MG63 (cell line): ENCODE results near the gene GAS7. TPM values are rescaled to one million over a fixed set of nuclear protein-coding genes. Genes with fewer than 3 reads are reported as not detected.

Experiments used
- DNase-seq: peaks from one replicate; pipeline ENCODE4 v3.0.0-alpha.2; 2020
- H3K27me3 ChIP-seq: fragments of 250-450 bp; sonication (Bioruptor Pico); 2 replicates; pipeline ENCODE4 v1.5.1; 2020; ENCODE audit warnings: mild to moderate bottlenecking, moderate library complexity
- H3K36me3 ChIP-seq: fragments of 250-450 bp; sonication (Bioruptor Pico); 2 replicates; pipeline ENCODE4 v1.5.1; 2020; ENCODE audit warnings: mild to moderate bottlenecking, moderate library complexity
- H3K4me3 ChIP-seq: fragments of 250-450 bp; sonication (Bioruptor Pico); 2 replicates; pipeline ENCODE4 v1.5.1; 2020; ENCODE audit warnings: mild to moderate bottlenecking, moderate library complexity
- H3K9me3 ChIP-seq: fragments of 250-450 bp; sonication (Bioruptor Pico); 2 replicates; pipeline ENCODE4 v1.5.1; 2020; ENCODE audit warnings: mild to moderate bottlenecking, moderate library complexity
- total RNA-seq: library from RNA; depleted of rRNA; stranded (reverse); fragments of >200 nt; shearing (Covaris generic); gene quantifications from 2 replicates; pipeline ENCODE4 v1.2.3, GENCODE V29; 2014; ENCODE audit warnings: low replicate concordance

GAS7 gene
- total RNA-seq, 1 experiment from 2014 or later: 8.7 TPM

- Histone ChIP-seq H3K9me3 (peaks cover 13% of the 10 kb centered on the region), H3K36me3 (no peaks in the 10 kb centered on the region), H3K27me3 (no peaks in the 10 kb centered on the region), H3K4me3 (no peak overlapping the region)
- no peak for DNase-seq
Observed at GRCh38 chr17:10208604-10209193, 10.3 kb upstream of the GAS7 start.

- H3K9me3 ChIP-seq: peaks cover 13% of the 10 kb centered on the region
- H3K27me3 ChIP-seq: no peaks in the 10 kb centered on the region
- H3K4me3 ChIP-seq: no peak overlapping the region
- H3K36me3 ChIP-seq: no peaks in the 10 kb centered on the region
- DNase-seq: no peak
Observed at GRCh38 chr17:10207153-10207552, 8.7 kb upstream of the GAS7 start.

- DNase-seq: no peak
- peaks cover 13% of the 10 kb centered on the region for H3K9me3 ChIP-seq
- no peak overlapping the region for H3K4me3 ChIP-seq
- H3K27me3 ChIP-seq: peaks cover 4% of the 10 kb centered on the region; the same call in 1 of the 2 replicates
- no peaks in the 10 kb centered on the region for H3K36me3 ChIP-seq
Observed at GRCh38 chr17:10205549-10206185, 7.3 kb upstream of the GAS7 start.

- Histone ChIP-seq H3K36me3 (no peaks in the 10 kb centered on the region), H3K27me3 (peaks cover 11% of the 10 kb centered on the region; the same call in 1 of the 2 replicates), H3K9me3 (peaks cover 13% of the 10 kb centered on the region), H3K4me3 (no peak overlapping the region)
- DNase-seq: no peak
Observed at GRCh38 chr17:10201680-10202079, 3.3 kb upstream of the GAS7 start.

GRCh38 chr17:10200645-10201044 is 2.2 kb upstream of the GAS7 start:
- Histone ChIP-seq H3K4me3 (no peak overlapping the region), H3K27me3 (peaks cover 11% of the 10 kb centered on the region; the same call in 1 of the 2 replicates), H3K36me3 (no peaks in the 10 kb centered on the region), H3K9me3 (peaks cover 9% of the 10 kb centered on the region)
- DNase-seq: no peak

- Histone ChIP-seq H3K36me3 (no peaks in the 10 kb centered on the region), H3K4me3 (no peak overlapping the region), H3K27me3 (peaks cover 11% of the 10 kb centered on the region; the same call in 1 of the 2 replicates), H3K9me3 (peaks cover 5% of the 10 kb centered on the region; the same call in 1 of the 2 replicates)
- DNase-seq: no peak
Observed at GRCh38 chr17:10200016-10200415, 1.6 kb upstream of the GAS7 start.

- Histone ChIP-seq H3K9me3 (peaks cover 5% of the 10 kb centered on the region; the same call in 1 of the 2 replicates), H3K36me3 (no peaks in the 10 kb centered on the region), H3K4me3 (peak overlapping the region; percentile 44), H3K27me3 (peaks cover 11% of the 10 kb centered on the region; the same call in 1 of the 2 replicates)
- DNase-seq: no peak
Observed at GRCh38 chr17:10197721-10198508, 491 bp downstream of the GAS7 start.

- DNase-seq: no peak
- no peak overlapping the region for H3K4me3 ChIP-seq
Observed at GRCh38 chr17:10197362-10197720, 1.1 kb downstream of the GAS7 start.

GRCh38 chr17:10196941-10197340 is 1.5 kb downstream of the GAS7 start:
- DNase-seq: no peak
- H3K9me3 ChIP-seq: peaks cover 5% of the 10 kb centered on the region; the same call in 1 of the 2 replicates
- no peaks in the 10 kb centered on the region for H3K36me3 ChIP-seq
- peaks cover 11% of the 10 kb centered on the region; the same call in 1 of the 2 replicates for H3K27me3 ChIP-seq
- no peak overlapping the region for H3K4me3 ChIP-seq

More at GRCh38 chr17:10197362-10197720, 1.1 kb downstream of the GAS7 start:
- Histone ChIP-seq H3K36me3 (no peaks in the 10 kb centered on the region), H3K9me3 (peaks cover 5% of the 10 kb centered on the region; the same call in 1 of the 2 replicates), H3K27me3 (peaks cover 11% of the 10 kb centered on the region; the same call in 1 of the 2 replicates)

- H3K27me3 ChIP-seq: peaks cover 8% of the 10 kb centered on the region; the same call in 1 of the 2 replicates
- DNase-seq: no peak
- no peak overlapping the region for H3K4me3 ChIP-seq
- no peaks in the 10 kb centered on the region for H3K36me3 ChIP-seq
- peaks cover 5% of the 10 kb centered on the region; the same call in 1 of the 2 replicates for H3K9me3 ChIP-seq
Observed at GRCh38 chr17:10196384-10196895, 2.0 kb downstream of the GAS7 start.

GRCh38 chr17:10195090-10195805 is 3.2 kb downstream of the GAS7 start:
- no peak for DNase-seq
- Histone ChIP-seq H3K4me3 (no peak overlapping the region), H3K9me3 (peaks cover 5% of the 10 kb centered on the region; the same call in 1 of the 2 replicates), H3K27me3 (peaks cover 7% of the 10 kb centered on the region; the same call in 1 of the 2 replicates), H3K36me3 (no peaks in the 10 kb centered on the region)

GRCh38 chr17:10193632-10194031 is 4.8 kb downstream of the GAS7 start:
- H3K9me3 ChIP-seq: peaks cover 5% of the 10 kb centered on the region; the same call in 1 of the 2 replicates
- DNase-seq: no peak
- peaks cover 5% of the 10 kb centered on the region; the same call in 1 of the 2 replicates for H3K27me3 ChIP-seq
- no peaks in the 10 kb centered on the region for H3K36me3 ChIP-seq
- H3K4me3 ChIP-seq: no peak overlapping the region

GRCh38 chr17:10192972-10193371 is 5.4 kb downstream of the GAS7 start:
- H3K4me3 ChIP-seq: no peak overlapping the region
- H3K9me3 ChIP-seq: peaks cover 5% of the 10 kb centered on the region; the same call in 1 of the 2 replicates
- no peaks in the 10 kb centered on the region for H3K36me3 ChIP-seq
- H3K27me3 ChIP-seq: peaks cover 2% of the 10 kb centered on the region; the same call in 1 of the 2 replicates
- DNase-seq: peak; percentile 85

- Histone ChIP-seq H3K36me3 (no peaks in the 10 kb centered on the region), H3K9me3 (peaks cover 5% of the 10 kb centered on the region; the same call in 1 of the 2 replicates), H3K27me3 (no peaks in the 10 kb centered on the region), H3K4me3 (no peak overlapping the region)
- no peak for DNase-seq
Observed at GRCh38 chr17:10192461-10192860, 5.9 kb downstream of the GAS7 start.

- no peak overlapping the region for H3K4me3 ChIP-seq
Observed at GRCh38 chr17:10187456-10187855, 10.9 kb downstream of the GAS7 start.

GRCh38 chr17:10186771-10187410 is 11.5 kb downstream of the GAS7 start:
- Histone ChIP-seq H3K36me3 (no peaks in the 10 kb centered on the region), H3K4me3 (no peak overlapping the region), H3K9me3 (no peaks in the 10 kb centered on the region), H3K27me3 (no peaks in the 10 kb centered on the region)
- no peak for DNase-seq

More at GRCh38 chr17:10187456-10187855, 10.9 kb downstream of the GAS7 start:
- DNase-seq: no peak
- Histone ChIP-seq H3K9me3 (no peaks in the 10 kb centered on the region), H3K36me3 (no peaks in the 10 kb centered on the region), H3K27me3 (no peaks in the 10 kb centered on the region)
